Colonic mucosa (tissue), 4 donors: Measurements from ENCODE around the gene CDC42BPB. TPM values are rescaled to one million over a fixed set of nuclear protein-coding genes. Genes with fewer than 3 reads are reported as not detected.

ENCODE experiments used
- DNase-seq: peaks from one replicate; pipeline ENCODE4 v3.0.0-alpha.2; 2020
- H3K27ac ChIP-seq: fragments of 200-600 bp; one replicate; pipeline ENCODE4 v1.8.0; 2021
- H3K27me3 ChIP-seq: fragments of 200-600 bp; one replicate; pipeline ENCODE4 v1.8.0; 2021
- H3K36me3 ChIP-seq: fragments of 200-600 bp; one replicate; pipeline ENCODE4 v1.8.0; 2021
- H3K4me1 ChIP-seq: fragments of 200-600 bp; one replicate; pipeline ENCODE4 v1.8.0; 2021; ENCODE audit warnings: mild to moderate bottlenecking
- H3K4me3 ChIP-seq: fragments of 200-600 bp; one replicate; pipeline ENCODE4 v1.8.0; 2021
- H3K9ac ChIP-seq, 2 donors: one replicate each; pipeline ENCODE4 v1.7.0; 2013; ENCODE audit warnings: control low read depth in 2 of 2, low read depth in 2 of 2, low read length in 2 of 2
- H3K9me3 ChIP-seq: fragments of 200-600 bp; one replicate; pipeline ENCODE4 v1.8.0; 2021
- CTCF ChIP-seq: fragments of 200-600 bp; IDR thresholded peaks from one replicate; pipeline ENCODE4 v1.8.0; 2022; ENCODE audit warnings: antibody characterized with exemption, mild to moderate bottlenecking
- intact Hi-C: fragments of 100-400 bp; cut with DNase I; formaldehyde crosslinking; loops from one replicate; pipeline ENCODE4 v1.14.1; 2022
- total RNA-seq, 2 donors: library from RNA; stranded (reverse); fragmentation: NEBNext Ultra II Directional in 1 of 2; extraction: Animal tissue kit (Norgen Biotek cat#: 25700) in 1 of 2; gene quantifications; one replicate each; pipeline ENCODE4 v1.2.1, GENCODE V29; 2021
- donor health status: healthy.
- donor health status: DM: no; HTN: no; CAD: no.
- donor health status: DM: no; HTN: no; CAD: no.

CDC42BPB gene
- total RNA-seq, 2 donors from 2014 or later: 67.9 to 83.8 TPM

- DNase-seq: no peak
- Histone ChIP-seq H3K36me3 (peaks cover 2% of the 10 kb centered on the region), H3K4me3 (no peak overlapping the region), H3K4me1 (no peaks in the 10 kb centered on the region), H3K9me3 (no peaks in the 10 kb centered on the region), H3K27me3 (no peaks in the 10 kb centered on the region), H3K9ac (no peak overlapping the region), H3K27ac (no peak overlapping the region)
- intact Hi-C loops: no loop called here
- TF ChIP-seq CTCF: no peak
These were observed 54.6 kb downstream of the CDC42BPB start for GRCh38 chr14:103002578-103003350.

GRCh38 chr14:103001651-103002396 is 55.5 kb downstream of the CDC42BPB start:
- no peak for DNase-seq
- H3K27me3 ChIP-seq: no peaks in the 10 kb centered on the region
- no peak overlapping the region for H3K27ac ChIP-seq
- no peaks in the 10 kb centered on the region for H3K4me1 ChIP-seq
- H3K9me3 ChIP-seq: no peaks in the 10 kb centered on the region
- no peak for TF ChIP-seq CTCF
- intact Hi-C loops: no loop called here
- peaks cover 2% of the 10 kb centered on the region for H3K36me3 ChIP-seq
- no peak overlapping the region for H3K4me3 ChIP-seq
- no peak overlapping the region for H3K9ac ChIP-seq

- no peak overlapping the region for H3K9ac ChIP-seq
- intact Hi-C loops: no loop called here
- no peak for DNase-seq
- no peak for TF ChIP-seq CTCF
- no peak overlapping the region for H3K27ac ChIP-seq
- H3K4me1 ChIP-seq: no peaks in the 10 kb centered on the region
- H3K27me3 ChIP-seq: no peaks in the 10 kb centered on the region
- no peak overlapping the region for H3K4me3 ChIP-seq
- no peaks in the 10 kb centered on the region for H3K9me3 ChIP-seq
- H3K36me3 ChIP-seq: peaks cover 2% of the 10 kb centered on the region
These were observed 56.1 kb downstream of the CDC42BPB start for GRCh38 chr14:103001226-103001625.

GRCh38 chr14:103000291-103000921 is 56.9 kb downstream of the CDC42BPB start:
- Histone ChIP-seq H3K4me3 (no peak overlapping the region), H3K9me3 (no peaks in the 10 kb centered on the region), H3K27ac (no peak overlapping the region), H3K27me3 (no peaks in the 10 kb centered on the region), H3K9ac (no peak overlapping the region), H3K4me1 (no peaks in the 10 kb centered on the region), H3K36me3 (peaks cover 2% of the 10 kb centered on the region)
- no peak for TF ChIP-seq CTCF
- no peak for DNase-seq
- intact Hi-C loops: no loop called here

DNA sequence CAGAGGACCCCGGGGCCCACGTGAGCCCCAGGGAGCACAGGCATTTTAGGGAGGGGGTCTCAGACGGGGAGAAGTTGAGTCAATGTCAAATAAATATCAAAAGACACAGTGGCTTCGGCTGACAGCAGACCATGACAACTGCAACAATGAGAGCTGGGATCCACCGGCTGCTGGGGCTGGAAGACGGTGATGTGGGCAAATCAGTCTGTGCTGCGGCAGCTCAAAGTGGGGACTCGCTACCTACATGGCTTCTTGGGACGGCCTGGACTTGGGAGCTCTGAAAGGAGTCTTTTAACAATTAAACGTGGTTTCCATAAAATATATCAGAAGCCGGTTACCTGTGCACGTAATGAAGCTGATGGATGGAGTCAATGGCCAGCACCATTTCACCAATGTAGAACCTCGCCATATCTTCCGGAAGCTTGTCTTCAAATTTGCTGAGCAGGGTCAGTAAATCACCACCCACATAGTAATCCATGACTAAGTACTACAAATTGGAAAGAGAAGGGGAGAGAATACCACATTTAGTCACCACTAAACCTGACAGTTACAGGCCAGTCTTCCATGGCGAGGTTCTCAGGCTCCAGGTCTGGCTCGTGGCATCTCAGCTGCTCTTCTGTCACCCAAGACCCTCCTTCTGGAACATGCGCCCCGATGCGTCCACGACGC is 58.0 kb downstream of the CDC42BPB start:
- TF ChIP-seq CTCF: no peak
- Histone ChIP-seq H3K9me3 (no peaks in the 10 kb centered on the region), H3K27me3 (no peaks in the 10 kb centered on the region)

More for the DNA sequence above, 58.0 kb downstream of the CDC42BPB start:
- no peak for DNase-seq
- no peak overlapping the region for H3K9ac ChIP-seq
- H3K4me1 ChIP-seq: no peaks in the 10 kb centered on the region
- H3K36me3 ChIP-seq: peaks cover 2% of the 10 kb centered on the region
- H3K27ac ChIP-seq: no peak overlapping the region
- intact Hi-C loops: no loop called here
- H3K4me3 ChIP-seq: no peak overlapping the region
